WI38 (cell line): Measurements from ENCODE around the gene ELMOD1.

ENCODE experiments used
- H3K4me3 ChIP-seq: 2 replicates; pipeline ENCODE4 v1.5.1; 2011; ENCODE audit warnings: low read depth, mild to moderate bottlenecking, control low read depth, low read length
- TF ChIP-seq, protein P1 (sequence below): IDR thresholded peaks from 2 replicates; pipeline ENCODE4 v1.5.1; 2012; ENCODE audit warnings: low read depth, mild to moderate bottlenecking, control low read depth, low read length

Gene ELMOD1

DNA sequence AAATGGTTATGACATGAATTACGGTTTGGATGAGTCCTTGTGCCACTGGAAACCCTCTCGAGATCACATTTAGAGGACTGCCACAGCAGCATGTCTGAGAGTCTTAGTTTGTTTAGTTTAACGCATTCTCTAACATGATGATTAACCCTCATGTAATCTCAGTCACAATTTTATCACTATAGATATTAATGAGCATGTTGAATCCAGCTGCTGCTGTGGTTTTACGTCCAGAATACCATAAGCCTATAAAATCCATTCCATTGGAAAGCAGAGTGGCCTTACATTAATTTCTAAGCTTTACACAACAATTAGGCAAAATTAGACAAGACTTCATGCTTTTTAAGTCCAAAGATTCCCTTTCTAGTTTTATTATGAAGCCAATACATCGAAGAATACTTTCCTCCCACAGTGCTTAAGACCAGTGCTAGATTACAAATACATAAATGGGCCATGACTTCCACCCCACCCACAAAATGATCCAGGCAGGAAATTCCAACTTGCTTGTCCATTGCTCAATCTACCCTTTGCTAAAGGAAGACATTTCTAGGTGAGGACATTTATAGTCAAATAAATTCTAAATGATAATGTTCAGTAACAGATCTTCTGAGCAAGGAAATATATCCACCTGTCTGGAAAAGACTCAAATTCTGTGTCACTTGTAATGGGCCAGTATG lies 3.5 kb upstream of the ELMOD1 start:
- no peak overlapping the region for H3K4me3 ChIP-seq
- TF ChIP-seq, protein P1, sequence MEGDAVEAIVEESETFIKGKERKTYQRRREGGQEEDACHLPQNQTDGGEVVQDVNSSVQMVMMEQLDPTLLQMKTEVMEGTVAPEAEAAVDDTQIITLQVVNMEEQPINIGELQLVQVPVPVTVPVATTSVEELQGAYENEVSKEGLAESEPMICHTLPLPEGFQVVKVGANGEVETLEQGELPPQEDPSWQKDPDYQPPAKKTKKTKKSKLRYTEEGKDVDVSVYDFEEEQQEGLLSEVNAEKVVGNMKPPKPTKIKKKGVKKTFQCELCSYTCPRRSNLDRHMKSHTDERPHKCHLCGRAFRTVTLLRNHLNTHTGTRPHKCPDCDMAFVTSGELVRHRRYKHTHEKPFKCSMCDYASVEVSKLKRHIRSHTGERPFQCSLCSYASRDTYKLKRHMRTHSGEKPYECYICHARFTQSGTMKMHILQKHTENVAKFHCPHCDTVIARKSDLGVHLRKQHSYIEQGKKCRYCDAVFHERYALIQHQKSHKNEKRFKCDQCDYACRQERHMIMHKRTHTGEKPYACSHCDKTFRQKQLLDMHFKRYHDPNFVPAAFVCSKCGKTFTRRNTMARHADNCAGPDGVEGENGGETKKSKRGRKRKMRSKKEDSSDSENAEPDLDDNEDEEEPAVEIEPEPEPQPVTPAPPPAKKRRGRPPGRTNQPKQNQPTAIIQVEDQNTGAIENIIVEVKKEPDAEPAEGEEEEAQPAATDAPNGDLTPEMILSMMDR = no peak

DNA sequence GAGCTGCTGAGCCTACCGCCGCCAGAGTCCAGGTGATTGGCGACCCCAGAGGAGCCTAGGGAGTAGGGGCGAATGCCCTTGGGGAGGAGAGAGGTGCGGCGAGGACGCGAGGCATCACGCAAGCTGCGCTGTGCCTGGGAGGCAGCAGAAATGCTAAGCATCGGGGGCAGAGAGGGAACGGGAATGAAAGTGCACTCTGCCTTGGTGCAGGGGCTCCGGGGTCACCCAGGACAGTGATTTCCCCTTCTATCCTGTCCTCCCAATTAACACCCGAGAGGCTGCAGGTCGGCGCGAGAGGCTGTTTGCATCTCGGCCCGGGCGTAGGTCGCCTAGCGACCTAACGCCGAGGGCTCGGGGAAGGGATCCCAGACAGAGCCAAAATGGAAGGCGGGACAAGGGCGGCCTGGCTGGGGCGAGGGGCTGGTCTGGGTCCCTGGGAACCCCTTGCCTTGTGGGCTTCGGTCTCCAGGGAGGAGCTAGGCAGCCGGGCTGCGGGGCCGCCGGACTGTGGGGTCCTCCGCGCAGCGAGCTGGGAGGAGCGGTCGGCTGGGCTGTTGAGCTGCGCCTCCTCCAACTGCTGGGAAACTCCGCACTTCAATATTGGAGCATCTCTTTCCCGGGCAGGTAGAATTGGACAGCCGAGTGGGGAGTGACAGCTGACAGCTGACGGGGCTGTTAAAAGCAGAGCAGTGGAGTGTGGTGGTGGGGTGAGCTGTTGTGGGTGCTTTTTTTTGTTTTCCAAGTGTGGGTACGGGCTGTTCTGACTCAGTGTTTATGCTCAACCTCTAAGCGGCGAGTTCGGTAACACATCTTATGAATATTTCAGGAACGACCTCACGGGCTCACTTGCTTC lies 657 bp downstream of the ELMOD1 start:
- peak overlapping the region; percentile 74 for H3K4me3 ChIP-seq
- TF ChIP-seq, protein P1 = no peak

DNA sequence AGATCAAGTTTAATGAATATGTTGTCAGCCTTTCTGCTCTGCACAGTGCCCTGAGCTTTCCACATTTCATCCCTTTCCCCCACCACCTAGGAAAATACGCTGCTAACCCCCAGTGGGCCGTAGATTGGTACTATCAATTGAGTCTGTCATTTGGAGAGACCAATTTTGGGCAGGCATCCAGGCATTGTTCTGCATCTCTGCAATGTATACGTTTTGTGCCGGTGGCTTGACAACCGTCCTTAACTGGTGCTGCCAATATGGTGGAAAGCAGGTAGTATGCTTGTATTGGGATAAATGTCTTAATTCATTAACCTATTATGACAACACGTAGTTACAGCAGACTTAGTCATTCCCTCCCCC lies 1.3 kb downstream of the ELMOD1 start:
- TF ChIP-seq, protein P1 = no peak
- peak overlapping the region; percentile 74 for H3K4me3 ChIP-seq

DNA sequence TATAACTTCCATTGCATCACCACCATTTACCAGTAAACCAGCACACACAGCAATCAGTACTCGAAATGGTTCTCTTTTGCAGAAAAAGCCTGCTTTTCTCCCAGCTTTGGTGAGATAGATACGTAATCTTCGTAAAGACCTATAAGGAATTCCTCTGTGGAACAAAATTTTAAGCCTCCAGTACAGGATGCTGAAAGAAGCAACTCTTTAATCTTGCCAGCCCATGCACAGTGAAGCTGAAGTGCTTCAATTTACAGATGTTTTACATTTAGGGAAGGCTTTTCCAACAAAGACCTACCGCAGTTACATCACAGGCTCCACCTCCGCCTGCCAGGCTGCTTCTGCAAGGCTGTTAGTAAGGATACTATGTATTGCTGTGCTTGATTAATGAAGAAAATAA lies 1.9 kb downstream of the ELMOD1 start:
- TF ChIP-seq, protein P1 = no peak
- no peak overlapping the region for H3K4me3 ChIP-seq

DNA sequence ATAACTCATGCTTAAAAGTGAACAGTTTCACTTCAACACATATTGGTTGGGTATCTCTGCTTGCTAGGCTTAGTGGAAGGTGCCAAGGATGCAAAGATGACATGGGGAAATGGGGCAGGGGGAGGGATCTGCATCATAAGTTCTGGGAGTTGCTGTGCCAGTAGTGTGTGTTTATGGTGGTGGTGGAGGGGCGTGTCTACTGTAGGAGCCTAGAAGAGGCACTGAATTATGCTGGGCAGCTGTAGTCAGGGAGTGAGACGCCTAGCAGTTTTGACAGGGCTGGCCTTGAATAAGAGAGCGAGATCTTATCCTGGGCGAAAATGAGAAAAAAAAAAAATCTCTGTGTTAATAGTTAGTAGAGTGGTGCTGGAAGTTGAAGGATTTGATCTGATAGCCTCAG lies 3.0 kb downstream of the ELMOD1 start:
- TF ChIP-seq, protein P1 = no peak
- H3K4me3 ChIP-seq = no peak overlapping the region

DNA sequence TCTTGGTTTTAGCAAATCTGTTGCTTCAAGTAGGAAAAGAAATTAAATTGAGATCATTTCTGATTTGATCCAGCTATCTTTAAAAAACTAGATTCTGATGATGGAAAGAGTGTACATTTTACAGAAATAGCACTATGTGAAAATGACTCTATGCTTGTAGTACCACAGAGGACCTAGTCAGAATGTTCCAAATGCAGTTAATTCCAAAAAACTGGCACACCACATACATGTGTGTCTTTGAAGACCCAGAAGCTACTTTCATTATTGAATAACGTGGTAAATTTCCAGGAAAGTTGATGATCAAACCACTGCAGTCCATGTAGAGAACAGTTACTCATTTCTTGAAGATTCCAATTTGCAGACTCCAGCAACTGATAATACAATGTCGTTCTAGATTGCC lies 3.8 kb downstream of the ELMOD1 start:
- TF ChIP-seq, protein P1 = no peak
- H3K4me3 ChIP-seq = no peak overlapping the region
